Stimulated activated naive CD8-positive, alpha-beta T cell treated with anti-CD3 and anti-CD28 coated beads, Interleukin-15, Interleukin-2, amounts not matched to agents 100 ng/mL and 50 ng/mL, for 24 hours (primary cell): Measurements from ENCODE around the gene CDH23.

Source experiments
- H3K27ac Mint-ChIP-seq: one replicate; pipeline ENCODE4 v1.8.0; 2021; ENCODE audit warnings: mild to moderate bottlenecking, mixed read lengths
- H3K27me3 Mint-ChIP-seq: one replicate; pipeline ENCODE4 v1.8.0; 2021; ENCODE audit warnings: mixed read lengths
- H3K36me3 Mint-ChIP-seq: one replicate; pipeline ENCODE4 v1.8.0; 2021; ENCODE audit warnings: low read depth, mixed read lengths
- H3K4me1 Mint-ChIP-seq: one replicate; pipeline ENCODE4 v1.8.0; 2021; ENCODE audit warnings: low read depth, mixed read lengths
- H3K4me3 Mint-ChIP-seq: one replicate; pipeline ENCODE4 v1.8.0; 2021; ENCODE audit warnings: mild to moderate bottlenecking, mixed read lengths
- H3K9me3 Mint-ChIP-seq: one replicate; pipeline ENCODE4 v1.8.0; 2021; ENCODE audit warnings: mixed read lengths

The CDH23 gene

DNA sequence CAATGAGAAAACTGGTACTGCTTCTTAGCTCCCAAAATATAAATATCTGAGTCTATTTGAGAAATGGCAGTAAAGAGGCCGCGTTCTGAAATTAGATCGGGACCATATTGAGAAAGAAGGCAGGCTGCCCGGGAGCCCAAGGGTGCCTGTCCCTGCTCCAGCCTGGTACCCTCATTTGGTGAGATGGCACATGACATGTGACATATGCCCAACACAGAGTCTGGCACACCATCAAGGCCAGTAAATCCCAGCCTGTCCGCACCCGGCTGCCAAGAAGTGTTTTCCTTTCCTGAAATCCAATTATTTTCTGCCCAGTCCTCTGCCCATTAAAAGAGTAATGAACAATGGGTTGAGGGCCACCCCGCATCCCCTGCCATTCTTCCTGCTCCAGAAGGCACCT lies 66.4 kb downstream of the CDH23 start:
- H3K36me3 Mint-ChIP-seq, result no peaks in the 10 kb centered on the region
- no peaks in the 10 kb centered on the region for H3K27me3 Mint-ChIP-seq
- H3K27ac Mint-ChIP-seq, result no peak overlapping the region
- H3K9me3 Mint-ChIP-seq, result no peaks in the 10 kb centered on the region
- H3K4me1 Mint-ChIP-seq, result no peaks in the 10 kb centered on the region
- no peak overlapping the region for H3K4me3 Mint-ChIP-seq

DNA sequence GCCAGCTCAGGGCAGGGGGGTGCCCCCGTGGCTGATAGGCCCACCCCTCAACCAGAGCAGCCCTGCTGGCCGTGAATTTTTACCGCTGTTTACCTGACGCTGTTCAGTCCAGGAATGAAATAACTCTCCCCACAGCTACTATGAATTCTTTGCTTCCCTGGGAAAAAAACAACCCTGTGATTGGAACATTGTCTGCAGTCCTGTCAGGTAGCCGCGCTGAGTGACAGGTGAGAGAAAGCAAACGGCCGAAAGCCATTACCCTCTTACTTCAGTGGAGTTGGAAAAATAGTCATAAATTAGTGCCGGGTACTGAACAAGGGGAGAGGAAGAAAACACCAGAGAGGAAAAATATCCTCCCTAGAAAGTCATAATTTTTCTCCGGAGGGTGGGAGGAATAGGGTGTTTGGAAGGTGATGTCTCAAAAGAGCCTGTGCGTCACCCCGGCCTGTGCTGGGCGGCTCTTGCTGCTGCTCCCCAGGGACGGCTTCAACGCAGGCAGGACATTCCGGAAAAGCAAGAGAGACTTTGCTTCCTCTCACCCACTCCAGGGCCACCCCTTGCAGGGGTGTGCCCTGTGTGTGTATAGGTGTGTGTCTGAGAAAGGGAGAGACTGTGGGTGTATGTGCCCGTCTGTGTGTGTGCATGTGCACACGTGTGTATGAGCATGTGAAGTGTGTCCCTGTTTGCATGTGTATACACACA lies 69.0 kb downstream of the CDH23 start:
- Mint-ChIP-seq H3K27ac (no peak overlapping the region), H3K4me3 (no peak overlapping the region), H3K4me1 (no peaks in the 10 kb centered on the region), H3K36me3 (no peaks in the 10 kb centered on the region), H3K27me3 (no peaks in the 10 kb centered on the region), H3K9me3 (no peaks in the 10 kb centered on the region)

DNA sequence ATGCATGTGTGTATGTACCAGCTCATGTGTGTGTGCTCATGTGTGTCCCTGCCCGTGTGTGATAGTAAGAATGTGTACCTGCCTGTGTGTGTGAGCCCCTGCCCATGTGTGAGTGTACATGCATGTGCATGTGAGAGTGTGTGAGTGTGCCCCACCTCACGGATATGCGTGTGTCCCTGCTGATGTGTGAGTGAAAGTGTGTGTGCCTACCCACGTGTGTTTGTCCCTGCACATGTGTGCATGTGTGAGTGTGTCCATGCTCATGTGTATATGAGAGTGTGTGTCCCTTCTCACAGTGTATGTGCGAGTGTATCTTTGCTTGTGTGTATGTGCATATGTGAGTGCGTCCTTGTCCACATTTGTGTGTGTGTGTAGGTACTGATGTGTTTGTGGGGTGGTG lies 69.6 kb downstream of the CDH23 start:
- Mint-ChIP-seq H3K36me3 (no peaks in the 10 kb centered on the region), H3K4me1 (no peaks in the 10 kb centered on the region), H3K27ac (no peak overlapping the region), H3K9me3 (no peaks in the 10 kb centered on the region), H3K4me3 (no peak overlapping the region), H3K27me3 (no peaks in the 10 kb centered on the region)

DNA sequence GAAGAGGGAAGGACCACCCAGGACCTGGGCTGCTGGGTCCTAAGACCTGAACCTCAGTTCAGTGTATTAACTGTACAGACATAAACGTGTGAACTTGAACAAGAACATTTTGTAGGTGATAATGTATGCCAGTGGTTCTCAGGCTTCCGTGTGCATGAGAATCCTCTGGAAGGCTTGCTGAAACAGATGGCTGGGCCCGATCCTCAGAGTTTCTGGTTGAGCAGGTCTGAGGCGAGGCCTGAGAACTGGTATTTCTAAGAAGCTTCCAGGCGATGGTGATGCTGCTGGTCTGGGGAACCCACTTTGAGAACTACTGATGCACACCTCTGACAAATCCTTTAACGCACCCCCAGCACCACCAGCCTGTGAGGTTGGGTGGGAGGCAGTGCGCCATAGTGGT lies 70.4 kb downstream of the CDH23 start:
- Mint-ChIP-seq H3K9me3 (no peaks in the 10 kb centered on the region), H3K27me3 (no peaks in the 10 kb centered on the region), H3K27ac (no peak overlapping the region), H3K4me1 (no peaks in the 10 kb centered on the region), H3K4me3 (no peak overlapping the region), H3K36me3 (no peaks in the 10 kb centered on the region)

DNA sequence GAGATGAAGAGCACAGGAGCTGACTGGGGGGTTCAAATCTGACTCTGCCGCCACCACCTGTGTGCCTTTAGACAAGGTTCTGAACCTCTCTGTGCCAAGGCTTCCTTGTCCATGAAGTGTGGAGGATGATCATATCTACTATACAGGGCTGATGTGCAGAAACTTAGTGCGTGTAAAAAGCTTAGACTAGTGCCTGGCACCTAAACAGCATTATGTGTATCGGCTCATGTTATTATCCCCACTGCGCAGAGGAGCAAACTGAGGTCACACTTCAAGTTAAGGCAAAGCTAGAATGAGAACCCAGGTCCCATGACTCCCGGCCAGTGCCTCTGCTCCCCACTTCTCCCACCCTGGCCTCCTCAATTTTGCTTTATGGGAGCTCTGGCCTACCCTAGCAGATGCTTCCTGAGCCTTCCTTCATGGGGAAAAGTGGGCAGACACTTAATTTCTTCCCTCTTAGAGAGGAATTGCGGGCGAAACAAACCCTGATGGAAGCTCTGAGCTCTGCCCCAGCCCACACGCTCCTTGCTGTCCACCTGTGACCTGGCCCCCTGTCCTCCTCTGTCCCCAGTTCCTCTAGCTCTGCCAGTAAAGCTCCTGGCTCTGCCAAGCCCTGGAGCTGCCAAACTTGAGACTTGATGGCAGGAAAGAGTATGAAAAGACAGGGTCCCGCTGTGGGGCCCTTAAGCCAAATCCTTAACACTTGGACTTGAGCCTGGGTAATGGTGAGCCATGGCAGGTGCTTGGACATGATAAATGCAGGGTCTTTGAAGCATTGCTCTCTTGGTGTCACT lies 71.0 kb downstream of the CDH23 start:
- no peaks in the 10 kb centered on the region for H3K27me3 Mint-ChIP-seq
- no peaks in the 10 kb centered on the region for H3K4me1 Mint-ChIP-seq
- no peaks in the 10 kb centered on the region for H3K9me3 Mint-ChIP-seq
- H3K27ac Mint-ChIP-seq, result no peak overlapping the region
- no peak overlapping the region for H3K4me3 Mint-ChIP-seq
- H3K36me3 Mint-ChIP-seq, result no peaks in the 10 kb centered on the region

DNA sequence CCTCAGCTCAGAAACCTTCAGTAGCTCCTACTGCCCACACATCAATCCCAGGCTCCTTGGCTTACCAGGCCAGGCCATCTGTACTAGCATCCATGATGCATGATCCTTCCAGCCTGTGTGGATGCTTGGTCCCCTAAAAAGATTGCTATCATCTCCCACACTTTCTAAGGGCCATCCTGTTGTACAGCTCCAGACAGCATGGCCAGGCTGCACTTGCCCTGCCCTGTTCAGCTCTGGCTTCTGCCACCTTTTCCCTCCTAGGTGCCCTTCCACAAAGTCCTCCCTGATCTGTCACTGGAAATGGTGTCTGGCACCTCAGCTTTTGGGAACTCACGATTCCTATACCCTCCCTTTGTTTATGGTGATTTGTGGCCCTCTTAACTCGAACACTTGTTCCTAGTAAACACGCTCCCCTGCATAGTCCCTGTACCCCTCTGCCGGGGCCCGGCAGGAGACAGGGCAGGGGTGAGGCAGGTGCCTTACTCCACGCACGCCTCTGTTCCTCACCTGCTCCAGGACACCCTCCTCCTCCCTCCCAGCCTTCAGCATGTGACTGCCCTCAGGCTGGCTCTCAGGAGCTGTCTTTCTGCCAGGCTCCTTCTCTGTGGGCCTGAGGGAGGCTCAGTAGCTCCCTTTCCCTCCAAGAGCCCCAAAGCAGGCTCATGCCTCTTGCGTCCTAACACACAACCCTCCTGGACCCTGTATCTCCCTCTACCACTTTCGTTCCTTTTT lies 71.8 kb downstream of the CDH23 start:
- no peaks in the 10 kb centered on the region for H3K27me3 Mint-ChIP-seq
- H3K4me1 Mint-ChIP-seq, result no peaks in the 10 kb centered on the region
- no peaks in the 10 kb centered on the region for H3K9me3 Mint-ChIP-seq
- H3K36me3 Mint-ChIP-seq, result no peaks in the 10 kb centered on the region
- no peak overlapping the region for H3K27ac Mint-ChIP-seq
- no peak overlapping the region for H3K4me3 Mint-ChIP-seq

DNA sequence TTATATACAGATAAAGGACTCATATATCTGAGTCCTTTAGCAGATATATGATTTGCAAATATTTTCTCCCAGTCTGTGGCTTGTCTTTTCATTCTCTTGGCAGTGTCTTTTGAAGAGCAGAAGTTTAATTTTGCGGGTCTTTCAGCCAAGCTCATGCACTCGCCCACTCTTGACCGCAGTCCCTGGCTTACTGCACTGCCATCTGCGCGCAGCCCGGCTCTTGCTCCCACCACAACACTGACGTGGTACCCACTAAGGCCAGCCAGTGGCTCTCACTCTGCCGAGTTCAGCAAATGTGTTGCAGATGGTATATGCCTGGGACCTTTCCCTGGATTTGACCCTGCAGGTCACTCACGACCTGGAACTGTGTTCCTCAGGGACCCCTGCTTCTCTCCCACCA lies 74.3 kb downstream of the CDH23 start:
- H3K4me3 Mint-ChIP-seq, result no peak overlapping the region
- no peaks in the 10 kb centered on the region for H3K36me3 Mint-ChIP-seq

DNA sequence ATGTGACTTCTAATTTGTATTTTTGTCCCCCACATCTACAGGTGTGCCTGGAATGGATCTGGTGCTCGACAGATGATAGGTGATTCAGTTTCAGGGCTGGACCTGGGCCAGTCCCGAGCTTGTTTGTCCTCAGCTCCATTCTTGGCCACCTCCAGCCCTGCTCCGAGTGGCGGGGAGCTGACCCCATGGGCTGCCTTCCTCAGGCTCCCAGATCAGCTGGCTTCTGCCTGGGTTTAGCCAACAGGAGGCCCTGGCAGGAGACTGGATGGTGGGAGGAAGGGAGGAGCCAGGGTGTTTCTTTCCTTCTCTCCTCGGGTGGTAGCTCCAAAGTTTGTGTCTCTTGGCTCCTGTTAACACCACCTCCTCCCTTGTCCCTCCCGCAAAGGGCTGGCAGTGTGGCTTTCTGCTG lies 75.2 kb downstream of the CDH23 start:
- Mint-ChIP-seq H3K27me3 (no peaks in the 10 kb centered on the region), H3K27ac (no peak overlapping the region)

More for the DNA sequence above, 74.3 kb downstream of the CDH23 start:
- Mint-ChIP-seq H3K27ac (no peak overlapping the region), H3K27me3 (no peaks in the 10 kb centered on the region), H3K9me3 (no peaks in the 10 kb centered on the region), H3K4me1 (peaks cover 9% of the 10 kb centered on the region)

DNA sequence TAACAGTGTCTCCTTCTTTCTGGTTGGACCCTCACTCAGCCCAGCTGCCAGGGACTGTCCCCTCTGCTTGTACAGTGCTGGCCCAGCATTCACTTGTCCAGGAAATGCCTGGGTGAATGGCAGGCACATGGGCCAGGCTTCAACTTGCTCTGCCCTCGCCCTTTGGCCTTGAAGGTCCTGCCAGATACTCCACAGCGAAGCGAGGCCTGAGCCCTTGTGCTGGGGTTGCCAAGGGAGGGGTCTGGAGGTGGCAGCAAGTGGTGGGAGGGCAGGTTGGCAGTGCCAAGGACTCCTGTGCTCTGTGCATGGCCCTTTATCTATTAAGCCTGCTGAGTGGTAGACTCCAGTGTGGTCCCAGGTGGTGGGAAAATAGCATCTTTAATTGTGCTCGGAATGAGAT lies 75.7 kb downstream of the CDH23 start:
- Mint-ChIP-seq H3K9me3 (no peaks in the 10 kb centered on the region), H3K4me1 (peaks cover 9% of the 10 kb centered on the region), H3K4me3 (no peak overlapping the region), H3K36me3 (no peaks in the 10 kb centered on the region), H3K27ac (no peak overlapping the region), H3K27me3 (no peaks in the 10 kb centered on the region)

More for the DNA sequence above, 75.2 kb downstream of the CDH23 start:
- Mint-ChIP-seq H3K4me1 (peaks cover 9% of the 10 kb centered on the region), H3K9me3 (no peaks in the 10 kb centered on the region), H3K36me3 (no peaks in the 10 kb centered on the region), H3K4me3 (no peak overlapping the region)

DNA sequence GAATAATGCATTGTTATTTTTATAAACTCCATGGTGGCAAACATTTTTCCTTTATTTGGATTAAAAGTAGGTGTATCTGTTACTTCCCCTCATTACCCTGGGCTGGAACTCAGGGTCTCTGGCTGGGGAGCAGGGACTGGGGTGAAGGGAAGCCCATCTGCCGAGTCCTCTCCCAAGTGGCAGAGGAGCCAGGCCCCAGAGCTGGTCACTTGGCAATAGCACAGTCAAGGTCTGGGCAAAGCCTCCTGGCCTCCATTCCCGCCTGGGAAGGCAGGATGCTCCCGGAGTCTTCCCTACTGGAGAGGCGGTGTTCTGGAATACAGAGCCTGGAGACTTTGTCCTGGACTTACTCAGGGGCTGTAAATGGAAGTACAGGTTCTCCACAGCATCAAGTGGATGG lies 76.2 kb downstream of the CDH23 start:
- Mint-ChIP-seq H3K27me3 (no peaks in the 10 kb centered on the region), H3K36me3 (no peaks in the 10 kb centered on the region), H3K27ac (no peak overlapping the region), H3K4me1 (peaks cover 9% of the 10 kb centered on the region), H3K4me3 (no peak overlapping the region), H3K9me3 (no peaks in the 10 kb centered on the region)

DNA sequence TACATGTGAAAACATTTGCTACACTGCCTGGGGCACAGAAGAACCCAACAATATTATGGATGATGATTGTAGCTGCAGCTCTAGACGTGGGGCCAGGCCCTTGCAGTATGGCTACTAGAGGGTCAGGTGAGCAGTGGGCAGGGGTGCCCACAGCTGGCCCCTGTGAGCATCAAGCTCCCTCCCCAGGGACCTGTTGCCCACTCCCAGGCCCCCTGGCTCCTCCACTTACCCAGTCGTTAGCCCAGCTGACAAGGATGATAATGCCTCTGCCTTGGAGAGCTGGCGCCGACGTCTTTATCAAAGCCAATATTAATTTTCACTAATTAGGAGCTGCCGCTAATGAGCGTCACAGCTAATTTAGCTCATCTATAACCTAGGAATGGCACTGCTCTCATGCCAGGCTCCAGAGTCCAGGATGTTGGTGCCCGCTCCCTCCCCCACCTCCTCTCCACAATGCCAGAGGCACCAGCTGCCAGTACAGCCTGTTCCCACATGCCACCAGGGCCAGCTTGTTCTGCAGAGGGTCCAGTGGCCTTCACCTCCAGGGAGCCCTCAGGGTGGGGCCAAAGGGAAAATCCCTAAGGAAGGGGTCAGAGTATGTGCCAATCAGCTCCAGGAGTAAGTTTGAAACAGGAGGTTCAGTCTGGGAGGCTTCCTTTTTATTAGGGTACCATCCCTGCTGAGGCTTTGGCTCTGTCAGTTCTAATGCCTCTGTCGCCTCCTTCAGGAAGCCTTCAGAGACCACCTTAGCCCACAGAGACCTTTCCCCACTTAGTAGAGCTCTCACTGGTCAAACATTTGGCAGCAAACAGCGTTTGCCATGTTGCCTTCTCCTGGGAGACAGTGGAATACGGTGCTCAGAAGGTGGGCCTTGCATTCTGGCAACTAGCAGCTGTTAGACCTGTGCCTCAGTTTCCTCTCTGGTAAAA lies 77.2 kb downstream of the CDH23 start:
- Mint-ChIP-seq H3K27ac (no peak overlapping the region), H3K36me3 (no peaks in the 10 kb centered on the region), H3K27me3 (no peaks in the 10 kb centered on the region), H3K9me3 (no peaks in the 10 kb centered on the region), H3K4me1 (peaks cover 9% of the 10 kb centered on the region), H3K4me3 (no peak overlapping the region)

DNA sequence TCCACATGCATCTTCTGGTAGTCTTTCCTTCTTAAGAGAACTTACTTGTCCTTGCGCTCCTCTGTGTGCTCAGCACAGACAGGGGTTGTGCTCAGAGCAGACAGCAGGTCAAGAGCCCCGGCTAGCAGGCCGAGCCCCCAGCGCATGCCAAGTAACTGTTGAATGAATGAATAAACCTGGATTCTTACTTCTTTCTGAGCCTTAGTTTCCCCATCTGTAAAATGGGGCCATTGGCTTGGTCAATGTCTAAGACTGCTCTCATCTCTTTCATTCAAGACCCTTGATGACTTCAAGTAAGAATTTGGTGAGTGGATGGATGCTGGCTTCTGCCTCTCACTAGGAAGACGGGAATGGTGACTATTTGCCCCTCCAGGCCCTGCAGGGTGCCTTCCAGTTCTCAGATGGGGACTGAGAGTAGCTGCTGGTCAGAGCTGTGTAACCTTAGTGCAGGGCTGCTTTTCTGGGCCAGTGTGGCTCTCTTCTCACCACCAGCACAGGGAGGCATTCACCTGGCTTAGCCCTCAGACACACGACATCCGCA lies 78.1 kb downstream of the CDH23 start:
- H3K4me1 Mint-ChIP-seq, result peaks cover 9% of the 10 kb centered on the region
- no peaks in the 10 kb centered on the region for H3K36me3 Mint-ChIP-seq
- no peak overlapping the region for H3K27ac Mint-ChIP-seq
- no peaks in the 10 kb centered on the region for H3K27me3 Mint-ChIP-seq
- H3K9me3 Mint-ChIP-seq, result no peaks in the 10 kb centered on the region
- H3K4me3 Mint-ChIP-seq, result no peak overlapping the region

DNA sequence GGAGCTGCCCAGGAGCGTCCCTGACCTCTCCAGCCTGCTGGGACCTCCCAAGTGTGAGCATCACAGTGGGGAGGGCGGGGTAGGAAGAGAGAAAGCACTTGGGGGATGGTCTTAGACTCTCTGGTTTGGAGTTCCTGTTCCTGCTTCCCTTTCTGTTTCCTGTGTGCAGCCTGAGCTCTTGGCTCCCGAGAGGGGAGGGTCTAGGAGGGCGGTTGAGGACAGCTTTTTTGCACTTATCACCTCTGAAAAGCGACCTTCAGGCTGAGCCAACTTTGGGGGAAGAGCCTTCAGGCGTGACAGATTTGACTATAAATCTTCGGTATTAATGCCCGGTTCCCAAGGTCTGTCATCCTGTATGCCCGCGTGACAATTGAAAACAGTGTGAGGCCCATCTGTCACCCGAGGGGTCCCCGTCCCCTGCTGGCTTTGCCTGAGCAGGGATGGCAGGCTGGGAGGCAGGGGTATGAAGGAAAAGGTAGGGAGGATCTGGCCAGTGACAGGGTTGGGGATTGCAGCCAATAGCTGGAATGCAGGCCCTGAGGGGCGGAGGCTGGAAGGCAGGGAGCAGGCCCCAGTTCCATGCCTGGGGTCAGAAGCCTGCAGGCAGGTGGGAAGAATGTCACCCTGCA lies 78.6 kb downstream of the CDH23 start:
- no peak overlapping the region for H3K4me3 Mint-ChIP-seq
- H3K4me1 Mint-ChIP-seq, result peaks cover 9% of the 10 kb centered on the region
- no peaks in the 10 kb centered on the region for H3K9me3 Mint-ChIP-seq
- H3K27ac Mint-ChIP-seq, result no peak overlapping the region
- H3K36me3 Mint-ChIP-seq, result no peaks in the 10 kb centered on the region
- H3K27me3 Mint-ChIP-seq, result peaks cover 2% of the 10 kb centered on the region
